DND-41 (cell line): Measurements from ENCODE around the gene INTS3.

Source experiments
- ATAC-seq: fragments of 200-7000 bp; cut with Tn5 transposase; 3 replicates; pipeline ENCODE4 v1.9.1; 2021; ENCODE audit warnings: low read depth; ENCODE audit not compliant: insufficient read depth
- DNase-seq: peaks from one replicate; pipeline ENCODE4 v3.0.0-alpha.2; 2020
- H2AFZ ChIP-seq: 2 replicates; pipeline ENCODE4 v1.6.0; 2012; ENCODE audit warnings: low read depth, low read length
- H3K27ac ChIP-seq: 2 replicates; pipeline ENCODE4 v1.5.1; 2012; ENCODE audit warnings: low read length, inconsistent platforms
- H3K27me3 ChIP-seq: fragments of 200-600 bp; sonication (generic); 2 replicates; pipeline ENCODE4 v1.6.0; 2012; ENCODE audit warnings: low read length, mild to moderate bottlenecking, inconsistent platforms; ENCODE audit not compliant: insufficient read depth, poor library complexity
- H3K36me3 ChIP-seq: 2 replicates; pipeline ENCODE4 v1.5.1; 2012; ENCODE audit warnings: low read length, inconsistent platforms; ENCODE audit not compliant: insufficient read depth
- H3K4me1 ChIP-seq: 2 replicates; pipeline ENCODE4 v1.5.1; 2012; ENCODE audit warnings: mild to moderate bottlenecking, low read length; ENCODE audit not compliant: insufficient read depth
- H3K4me2 ChIP-seq: 2 replicates; pipeline ENCODE4 v1.6.0; 2012; ENCODE audit warnings: mild to moderate bottlenecking, moderate library complexity, low read length, inconsistent platforms; ENCODE audit not compliant: insufficient read depth
- H3K4me3 ChIP-seq, 2 experiments: fragments of 200-600 bp in 1 of 2; shearing (Covaris generic) in 1 of 2; 2 replicates each; pipeline ENCODE4 v1.5.1; 2012 to 2016; ENCODE audit warnings: inconsistent platforms in 2 of 2, low read length in 2 of 2, mild to moderate bottlenecking in 2 of 2, low read depth in 1 of 2, moderate library complexity in 1 of 2
- H3K79me2 ChIP-seq: 2 replicates; pipeline ENCODE4 v1.6.0; 2012; ENCODE audit warnings: low read length, inconsistent platforms; ENCODE audit not compliant: insufficient read depth
- H3K9ac ChIP-seq: 2 replicates; pipeline ENCODE4 v1.6.0; 2012; ENCODE audit warnings: low read depth, mild to moderate bottlenecking, inconsistent platforms, low read length, moderate library complexity
- H3K9me3 ChIP-seq: 2 replicates; pipeline ENCODE4 v1.5.1; 2012; ENCODE audit warnings: low read length, moderate library complexity, mild to moderate bottlenecking, inconsistent platforms; ENCODE audit not compliant: insufficient read depth, severe bottlenecking
- H4K20me1 ChIP-seq: 2 replicates; pipeline ENCODE4 v1.6.0; 2012; ENCODE audit warnings: low read length; ENCODE audit not compliant: insufficient read depth
- EZH2 ChIP-seq: IDR thresholded peaks from 3 replicates; pipeline ENCODE4 v1.6.1; 2012; ENCODE audit warnings: borderline replicate concordance, low read depth, mild to moderate bottlenecking, moderate library complexity, low read length, inconsistent platforms; ENCODE audit not compliant: severe bottlenecking
- TF ChIP-seq, protein P1 (sequence below): IDR thresholded peaks from 2 replicates; pipeline ENCODE4 v1.5.1; 2012; ENCODE audit warnings: borderline replicate concordance, low read length, moderate library complexity, mild to moderate bottlenecking; ENCODE audit not compliant: poor library complexity, severe bottlenecking; ENCODE audit errors: extremely low read depth

Gene INTS3

DNA sequence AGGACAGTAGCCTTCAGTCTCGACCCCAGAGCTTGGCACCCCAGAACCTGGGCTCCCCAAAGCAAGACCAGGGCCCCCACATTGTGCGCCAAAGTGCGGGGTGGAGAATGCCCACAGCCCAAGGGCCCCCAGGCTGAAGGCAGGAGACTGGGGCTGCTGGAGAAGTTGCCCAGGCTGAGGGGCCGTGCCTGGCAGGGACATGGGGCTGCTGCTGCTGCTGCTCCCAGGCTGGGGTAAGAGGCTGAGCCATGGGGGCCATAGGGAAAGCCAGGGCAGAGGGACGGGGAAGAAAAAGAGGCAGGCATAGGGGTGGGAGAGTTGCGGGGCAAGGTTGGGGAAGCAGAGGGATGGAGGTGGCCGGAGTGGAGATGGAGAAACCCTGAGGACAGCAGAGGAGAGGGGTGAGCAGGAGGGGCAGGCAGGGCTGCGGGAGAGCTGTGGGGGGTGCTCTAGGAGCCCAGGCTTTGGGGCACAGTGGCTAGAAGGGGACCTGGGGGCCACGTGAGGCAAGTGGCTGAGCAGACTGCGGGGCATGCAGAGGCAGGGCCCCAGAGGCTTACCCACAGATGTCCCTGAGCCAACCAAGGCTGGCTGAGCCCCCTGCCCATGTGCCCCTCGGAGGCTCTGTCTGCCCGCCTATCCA, 66.2 kb downstream of the INTS3 start:
- Histone ChIP-seq H3K36me3 (no peaks in the 10 kb centered on the region), H4K20me1 (no peaks in the 10 kb centered on the region), H3K4me3 (no peak overlapping the region), H3K9ac (no peak overlapping the region), H2AFZ (no peak overlapping the region), H3K4me1 (peaks cover 3% of the 10 kb centered on the region; the same call in 1 of the 2 replicates), H3K9me3 (no peaks in the 10 kb centered on the region), H3K4me2 (no peak overlapping the region), H3K27me3 (no peaks in the 10 kb centered on the region), H3K79me2 (no peaks in the 10 kb centered on the region), H3K27ac (no peak overlapping the region)
- no peak for TF ChIP-seq EZH2
- TF ChIP-seq, protein P1, sequence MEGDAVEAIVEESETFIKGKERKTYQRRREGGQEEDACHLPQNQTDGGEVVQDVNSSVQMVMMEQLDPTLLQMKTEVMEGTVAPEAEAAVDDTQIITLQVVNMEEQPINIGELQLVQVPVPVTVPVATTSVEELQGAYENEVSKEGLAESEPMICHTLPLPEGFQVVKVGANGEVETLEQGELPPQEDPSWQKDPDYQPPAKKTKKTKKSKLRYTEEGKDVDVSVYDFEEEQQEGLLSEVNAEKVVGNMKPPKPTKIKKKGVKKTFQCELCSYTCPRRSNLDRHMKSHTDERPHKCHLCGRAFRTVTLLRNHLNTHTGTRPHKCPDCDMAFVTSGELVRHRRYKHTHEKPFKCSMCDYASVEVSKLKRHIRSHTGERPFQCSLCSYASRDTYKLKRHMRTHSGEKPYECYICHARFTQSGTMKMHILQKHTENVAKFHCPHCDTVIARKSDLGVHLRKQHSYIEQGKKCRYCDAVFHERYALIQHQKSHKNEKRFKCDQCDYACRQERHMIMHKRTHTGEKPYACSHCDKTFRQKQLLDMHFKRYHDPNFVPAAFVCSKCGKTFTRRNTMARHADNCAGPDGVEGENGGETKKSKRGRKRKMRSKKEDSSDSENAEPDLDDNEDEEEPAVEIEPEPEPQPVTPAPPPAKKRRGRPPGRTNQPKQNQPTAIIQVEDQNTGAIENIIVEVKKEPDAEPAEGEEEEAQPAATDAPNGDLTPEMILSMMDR: no peak
- ATAC-seq: no peak
- DNase-seq: no peak

DNA sequence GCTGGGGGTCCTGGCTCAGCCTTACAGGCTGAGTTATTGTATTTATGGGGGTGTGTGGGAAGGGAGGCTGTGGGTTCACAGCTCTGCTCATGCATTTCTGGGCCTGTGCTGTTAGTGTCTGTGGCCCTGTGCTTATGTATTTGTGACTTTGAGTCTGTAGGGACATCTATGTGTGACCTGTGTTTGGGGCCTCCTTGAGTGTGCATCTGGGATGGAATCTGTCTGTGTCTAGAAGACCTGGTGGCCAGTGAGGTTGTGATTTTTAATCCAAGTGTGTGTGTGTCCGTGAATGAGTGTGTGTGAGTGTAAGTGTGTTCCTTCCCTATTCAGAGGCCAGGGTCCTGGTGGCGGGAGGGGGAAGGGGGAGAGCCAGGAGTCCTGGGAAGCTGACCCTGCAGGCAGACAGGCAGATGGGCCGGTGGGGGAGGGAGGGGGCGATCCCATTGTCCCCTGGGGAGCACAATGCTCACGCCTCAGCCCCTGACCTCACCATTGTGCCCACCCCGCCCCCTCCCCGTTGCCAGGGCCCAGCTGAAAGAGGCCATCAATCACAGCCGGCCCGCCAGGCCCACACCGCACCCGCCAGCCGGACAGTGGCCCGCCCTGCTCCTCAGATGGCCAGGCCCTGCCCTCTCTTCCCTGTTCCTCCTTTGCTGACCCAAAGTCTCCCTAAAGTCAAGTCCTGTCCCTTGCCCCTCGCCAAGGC, 66.9 kb downstream of the INTS3 start:
- peaks cover 3% of the 10 kb centered on the region; the same call in 1 of the 2 replicates for H3K4me1 ChIP-seq
- TF ChIP-seq, protein P1: no peak
- no peak for TF ChIP-seq EZH2
- H2AFZ ChIP-seq: no peak overlapping the region
- no peak for ATAC-seq
- DNase-seq: no peak
- no peaks in the 10 kb centered on the region for H3K36me3 ChIP-seq
- H3K27me3 ChIP-seq: no peaks in the 10 kb centered on the region
- no peak overlapping the region for H3K4me2 ChIP-seq
- no peak overlapping the region for H3K27ac ChIP-seq
- no peaks in the 10 kb centered on the region for H4K20me1 ChIP-seq
- no peaks in the 10 kb centered on the region for H3K9me3 ChIP-seq
- H3K9ac ChIP-seq: no peak overlapping the region
- H3K79me2 ChIP-seq: no peaks in the 10 kb centered on the region
- H3K4me3 ChIP-seq: no peak overlapping the region

DNA sequence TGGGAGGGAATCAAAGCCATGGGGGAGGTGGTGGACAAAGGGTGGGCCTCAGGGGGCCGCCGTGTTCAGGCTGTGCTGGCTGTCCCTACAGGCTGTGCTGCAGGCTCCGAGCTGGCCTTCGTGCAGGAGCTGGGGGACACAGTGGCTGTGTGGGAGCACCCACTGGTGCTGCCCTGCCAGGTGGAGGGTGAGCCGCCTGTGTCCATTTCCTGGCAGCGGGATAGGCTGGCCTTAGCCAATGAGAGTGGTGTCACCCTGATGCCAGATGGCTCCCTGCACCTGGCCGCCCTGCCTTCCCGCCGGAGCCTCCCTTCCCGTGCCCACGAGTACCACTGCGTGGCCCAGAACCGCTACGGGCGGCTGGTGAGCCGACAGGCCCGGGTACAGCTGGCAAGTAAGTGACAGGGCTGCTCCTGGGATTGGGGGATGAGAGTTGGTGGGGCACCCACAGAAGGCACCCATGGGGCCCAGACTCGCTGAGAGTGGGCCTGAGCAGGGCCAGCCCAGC, 67.5 kb downstream of the INTS3 start:
- no peak for DNase-seq
- no peak overlapping the region for H3K9ac ChIP-seq
- no peak for TF ChIP-seq EZH2
- TF ChIP-seq, protein P1: no peak

More for the DNA sequence above, 67.5 kb downstream of the INTS3 start:
- H3K9me3 ChIP-seq: no peaks in the 10 kb centered on the region
- H3K27ac ChIP-seq: no peak overlapping the region
- no peak for ATAC-seq
- H3K79me2 ChIP-seq: no peaks in the 10 kb centered on the region
- H3K27me3 ChIP-seq: no peaks in the 10 kb centered on the region
- no peaks in the 10 kb centered on the region for H3K36me3 ChIP-seq
- peaks cover 3% of the 10 kb centered on the region; the same call in 1 of the 2 replicates for H3K4me1 ChIP-seq
- H2AFZ ChIP-seq: no peak overlapping the region
- no peak overlapping the region for H3K4me3 ChIP-seq
- no peaks in the 10 kb centered on the region for H4K20me1 ChIP-seq
- H3K4me2 ChIP-seq: no peak overlapping the region
